ENCODE results near the gene LRP4.

- no peak for TF ChIP-seq CTCF (IDR thresholded peaks at IDR 0.05)
- no peak for TF ChIP-seq POLR2A (IDR thresholded peaks at IDR 0.05)
Observed at GRCh38 chr11:46961041-46961440, 42.7 kb upstream of the LRP4 start.
